ENCODE data around the gene TFCP2L1.

The TFCP2L1 gene

GRCh38 chr2:121242976-121243375, 42.0 kb downstream of the TFCP2L1 start:
- TF ChIP-seq CTCF (IDR thresholded peaks at IDR 0.05; ENCODE audit: low read depth, low read length, missing control alignments): no peak
- DNase-seq (ENCODE audit: low read depth): no peak
- no peak overlapping the region for H3K4me3 ChIP-seq (ENCODE audit: low read depth, low read length)

GRCh38 chr2:121242175-121242875, 42.7 kb downstream of the TFCP2L1 start:
- TF ChIP-seq CTCF (IDR thresholded peaks at IDR 0.05; ENCODE audit: low read depth, low read length, missing control alignments): no peak
- no peak overlapping the region for H3K4me3 ChIP-seq (ENCODE audit: low read depth, low read length)

DNA sequence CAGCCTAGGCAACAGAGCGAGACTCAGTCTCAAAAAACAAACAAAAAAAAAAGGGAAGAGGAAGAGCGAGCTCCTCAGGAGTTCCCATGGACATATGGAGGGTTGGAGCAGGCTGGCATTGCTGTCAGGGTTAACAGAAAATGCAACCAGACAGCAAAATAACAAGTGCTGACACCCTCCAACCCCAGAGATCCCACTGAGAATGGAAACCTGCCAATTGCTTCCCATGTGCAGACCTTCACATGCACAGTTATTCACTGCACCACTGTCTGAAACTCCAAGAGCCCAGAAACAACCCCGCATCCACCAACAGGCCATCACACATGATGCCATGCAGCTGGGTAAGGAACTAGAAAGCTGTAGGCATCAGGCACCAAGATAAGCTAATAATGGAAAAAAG, 43.5 kb downstream of the TFCP2L1 start:
- DNase-seq (ENCODE audit: low read depth): no peak
- no peak for TF ChIP-seq CTCF (IDR thresholded peaks at IDR 0.05; ENCODE audit: low read depth, low read length, missing control alignments)
- no peak overlapping the region for H3K4me3 ChIP-seq (ENCODE audit: low read depth, low read length)

More at GRCh38 chr2:121242175-121242875, 42.7 kb downstream of the TFCP2L1 start:
- no peak for DNase-seq (ENCODE audit: low read depth)

- no peak for DNase-seq (ENCODE audit: low read depth)
- H3K4me3 ChIP-seq (ENCODE audit: low read depth, low read length): no peak overlapping the region
- TF ChIP-seq CTCF (IDR thresholded peaks at IDR 0.05; ENCODE audit: low read depth, low read length, missing control alignments): no peak
Observed at GRCh38 chr2:121240436-121240835, 44.6 kb downstream of the TFCP2L1 start.

GRCh38 chr2:121239969-121240368, 45.0 kb downstream of the TFCP2L1 start:
- no peak overlapping the region for H3K4me3 ChIP-seq (ENCODE audit: low read depth, low read length)
- TF ChIP-seq CTCF (IDR thresholded peaks at IDR 0.05; ENCODE audit: low read depth, low read length, missing control alignments): no peak
- DNase-seq (ENCODE audit: low read depth): no peak

DNA sequence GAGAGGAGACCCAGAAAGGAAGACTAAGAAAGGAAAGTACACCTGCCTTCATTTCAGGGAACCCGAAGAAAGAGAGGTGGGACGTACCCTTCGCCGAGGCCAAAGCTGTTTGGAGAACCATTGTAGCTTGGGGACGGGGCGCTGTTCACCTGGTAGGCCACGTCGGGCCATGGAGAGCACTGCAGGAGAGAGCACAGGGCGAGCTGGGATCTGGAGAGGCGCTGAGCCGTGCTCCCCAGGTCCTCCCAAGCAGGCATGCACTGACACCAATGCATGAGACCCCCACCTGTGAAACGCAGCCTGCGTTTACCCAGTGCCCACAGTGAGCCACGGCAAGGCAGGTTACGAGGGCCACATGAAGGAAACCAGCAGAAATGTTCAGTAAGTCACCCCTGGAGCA, 45.5 kb downstream of the TFCP2L1 start:
- TF ChIP-seq CTCF (IDR thresholded peaks at IDR 0.05; ENCODE audit: low read depth, low read length, missing control alignments): no peak
- no peak overlapping the region for H3K4me3 ChIP-seq (ENCODE audit: low read depth, low read length)
- DNase-seq (ENCODE audit: low read depth): no peak

DNA sequence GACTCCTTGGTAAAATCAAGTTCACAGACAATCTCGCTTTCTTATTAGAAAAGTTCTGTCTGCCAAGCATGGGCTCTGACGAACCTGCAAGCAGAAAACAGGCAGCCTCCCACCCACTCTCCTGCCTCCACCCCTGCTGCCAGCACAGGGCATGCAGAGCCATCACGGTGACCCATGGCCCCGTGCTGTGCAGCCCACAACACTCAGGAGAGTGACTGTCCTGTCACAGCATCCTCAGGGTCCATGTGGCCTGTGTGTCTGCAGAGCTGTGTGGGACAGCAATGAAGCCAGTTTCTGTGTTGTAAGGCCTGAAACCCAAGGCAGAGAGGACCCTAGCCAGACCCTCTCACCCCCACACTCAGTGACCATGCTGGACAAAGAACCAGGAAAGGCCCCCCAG, 46.2 kb downstream of the TFCP2L1 start:
- no peak for TF ChIP-seq CTCF (IDR thresholded peaks at IDR 0.05; ENCODE audit: low read depth, low read length, missing control alignments)
- no peak overlapping the region for H3K4me3 ChIP-seq (ENCODE audit: low read depth, low read length)
- no peak for DNase-seq (ENCODE audit: low read depth)
